Fibroblast of villous mesenchyme (primary cell): ENCODE results near the gene DNER. TPM values are rescaled to one million over a fixed set of nuclear protein-coding genes. Genes with fewer than 3 reads are reported as not detected.

Source experiments
- DNase-seq: peaks from one replicate; pipeline ENCODE4 v3.0.0-alpha.2; 2010; ENCODE audit warnings: low read depth
- H3K4me3 ChIP-seq: 2 replicates; pipeline ENCODE4 v1.5.1; 2011; ENCODE audit warnings: low read depth, mild to moderate bottlenecking, low read length
- total RNA-seq: library from RNA; depleted of rRNA; stranded (reverse); fragments of >200 nt; gene quantifications from 2 replicates; pipeline ENCODE4 v1.2.3, GENCODE V29; 2012
- TF ChIP-seq, protein P1 (sequence below): IDR thresholded peaks from 2 replicates; pipeline ENCODE4 v1.5.1; 2012; ENCODE audit warnings: low read depth, mild to moderate bottlenecking, low read length; ENCODE audit not compliant: insufficient read depth

Gene DNER
- total RNA-seq, 1 donor, result 0.86 TPM

DNA sequence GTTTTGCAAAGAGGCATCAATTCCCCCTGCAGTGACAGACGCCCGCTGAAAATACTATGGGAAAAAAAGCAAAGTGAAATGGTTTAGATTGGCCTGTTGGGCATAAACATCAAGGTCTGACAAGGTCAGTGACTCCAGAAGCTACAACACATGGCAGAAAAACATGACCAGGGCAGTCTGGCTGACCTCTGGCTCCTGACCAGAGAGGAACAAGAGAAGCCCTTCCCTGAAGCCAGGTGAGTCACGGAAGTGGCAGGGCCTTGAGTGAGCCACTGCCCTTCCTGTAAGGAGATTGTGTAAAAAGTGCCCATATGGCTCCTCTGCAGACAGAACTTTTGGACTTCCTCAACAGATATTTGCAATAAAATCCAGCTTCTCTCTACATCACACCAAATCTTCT, 72.0 kb downstream of the DNER start:
- TF ChIP-seq, protein P1, sequence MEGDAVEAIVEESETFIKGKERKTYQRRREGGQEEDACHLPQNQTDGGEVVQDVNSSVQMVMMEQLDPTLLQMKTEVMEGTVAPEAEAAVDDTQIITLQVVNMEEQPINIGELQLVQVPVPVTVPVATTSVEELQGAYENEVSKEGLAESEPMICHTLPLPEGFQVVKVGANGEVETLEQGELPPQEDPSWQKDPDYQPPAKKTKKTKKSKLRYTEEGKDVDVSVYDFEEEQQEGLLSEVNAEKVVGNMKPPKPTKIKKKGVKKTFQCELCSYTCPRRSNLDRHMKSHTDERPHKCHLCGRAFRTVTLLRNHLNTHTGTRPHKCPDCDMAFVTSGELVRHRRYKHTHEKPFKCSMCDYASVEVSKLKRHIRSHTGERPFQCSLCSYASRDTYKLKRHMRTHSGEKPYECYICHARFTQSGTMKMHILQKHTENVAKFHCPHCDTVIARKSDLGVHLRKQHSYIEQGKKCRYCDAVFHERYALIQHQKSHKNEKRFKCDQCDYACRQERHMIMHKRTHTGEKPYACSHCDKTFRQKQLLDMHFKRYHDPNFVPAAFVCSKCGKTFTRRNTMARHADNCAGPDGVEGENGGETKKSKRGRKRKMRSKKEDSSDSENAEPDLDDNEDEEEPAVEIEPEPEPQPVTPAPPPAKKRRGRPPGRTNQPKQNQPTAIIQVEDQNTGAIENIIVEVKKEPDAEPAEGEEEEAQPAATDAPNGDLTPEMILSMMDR, result no peak
- DNase-seq, result no peak
- H3K4me3 ChIP-seq, result no peak overlapping the region

DNA sequence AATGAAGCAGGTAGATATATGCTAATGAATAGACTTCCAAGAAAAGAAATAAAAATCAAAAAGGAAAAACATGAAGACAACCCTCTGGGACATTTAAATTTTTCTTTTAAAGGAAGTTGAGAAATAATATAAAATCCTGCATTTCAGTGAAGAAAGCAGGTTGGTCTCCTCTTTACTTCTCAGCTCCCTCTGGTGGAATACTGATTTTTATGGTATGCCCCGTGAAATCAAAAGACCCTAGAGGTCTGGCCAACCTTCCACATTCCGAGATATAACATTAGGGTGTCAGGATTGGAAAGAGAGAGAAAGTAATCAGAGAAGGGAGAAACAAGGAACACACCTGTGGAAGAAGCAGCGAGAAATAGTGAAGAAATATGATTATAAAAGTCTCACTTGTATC, 72.7 kb downstream of the DNER start:
- H3K4me3 ChIP-seq, result no peak overlapping the region
- TF ChIP-seq, protein P1, result no peak
- no peak for DNase-seq

DNA sequence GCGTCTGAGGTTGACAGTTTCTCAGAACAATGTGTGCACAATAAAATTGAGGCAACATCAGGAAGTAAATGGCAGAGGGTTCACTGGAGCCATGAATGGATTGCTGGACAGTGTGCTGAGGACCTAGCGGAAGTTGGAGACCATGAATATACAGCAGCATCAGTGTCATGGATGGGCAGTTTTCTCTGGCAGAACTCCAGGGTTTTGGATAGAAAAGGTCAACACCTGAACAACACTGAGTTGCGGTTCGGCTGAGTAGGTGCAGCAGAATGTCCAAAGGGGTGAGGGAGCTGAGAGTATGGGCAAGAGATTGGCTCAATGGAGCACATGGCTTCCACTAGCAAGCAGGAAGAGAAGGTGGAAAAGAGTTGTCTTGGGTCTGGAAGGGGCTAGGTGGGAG, 73.7 kb downstream of the DNER start:
- TF ChIP-seq, protein P1, result no peak
- H3K4me3 ChIP-seq, result no peak overlapping the region
- no peak for DNase-seq

DNA sequence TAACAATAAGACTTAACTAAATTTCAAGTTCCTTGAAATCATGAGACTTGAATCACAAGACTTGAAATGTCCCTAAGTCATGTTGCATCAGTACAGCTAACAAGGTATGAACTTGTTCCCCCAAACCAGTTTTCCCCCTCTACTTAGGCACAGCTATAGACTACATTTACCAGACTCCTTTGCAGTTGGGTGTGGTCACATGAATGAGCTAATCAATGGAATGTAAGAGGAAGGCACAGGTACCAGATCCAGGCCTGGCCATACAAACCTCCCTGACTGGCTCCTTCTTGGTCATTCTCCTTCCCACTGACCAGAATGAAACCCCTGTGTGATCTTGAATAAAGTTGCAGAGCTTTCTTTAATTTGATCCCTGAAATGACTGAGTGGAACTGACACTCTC, 77.8 kb downstream of the DNER start:
- no peak overlapping the region for H3K4me3 ChIP-seq
- DNase-seq, result no peak
- TF ChIP-seq, protein P1, result no peak

DNA sequence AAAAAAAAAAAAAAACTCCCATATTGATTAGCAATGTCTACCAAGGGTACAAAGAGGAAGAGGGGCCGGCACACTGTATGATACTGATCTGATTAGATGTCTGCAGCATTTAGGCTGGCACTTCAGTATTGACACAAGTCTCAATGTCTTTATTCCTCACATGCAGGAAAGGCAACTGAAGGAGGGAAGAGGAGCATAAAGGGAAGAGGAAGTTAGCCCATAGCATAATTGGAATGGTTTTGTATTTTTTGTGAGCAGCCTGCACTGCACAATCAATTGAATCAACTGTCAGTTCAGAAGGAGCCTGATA, 79.0 kb downstream of the DNER start:
- TF ChIP-seq, protein P1, result no peak
- no peak overlapping the region for H3K4me3 ChIP-seq
- no peak for DNase-seq

DNA sequence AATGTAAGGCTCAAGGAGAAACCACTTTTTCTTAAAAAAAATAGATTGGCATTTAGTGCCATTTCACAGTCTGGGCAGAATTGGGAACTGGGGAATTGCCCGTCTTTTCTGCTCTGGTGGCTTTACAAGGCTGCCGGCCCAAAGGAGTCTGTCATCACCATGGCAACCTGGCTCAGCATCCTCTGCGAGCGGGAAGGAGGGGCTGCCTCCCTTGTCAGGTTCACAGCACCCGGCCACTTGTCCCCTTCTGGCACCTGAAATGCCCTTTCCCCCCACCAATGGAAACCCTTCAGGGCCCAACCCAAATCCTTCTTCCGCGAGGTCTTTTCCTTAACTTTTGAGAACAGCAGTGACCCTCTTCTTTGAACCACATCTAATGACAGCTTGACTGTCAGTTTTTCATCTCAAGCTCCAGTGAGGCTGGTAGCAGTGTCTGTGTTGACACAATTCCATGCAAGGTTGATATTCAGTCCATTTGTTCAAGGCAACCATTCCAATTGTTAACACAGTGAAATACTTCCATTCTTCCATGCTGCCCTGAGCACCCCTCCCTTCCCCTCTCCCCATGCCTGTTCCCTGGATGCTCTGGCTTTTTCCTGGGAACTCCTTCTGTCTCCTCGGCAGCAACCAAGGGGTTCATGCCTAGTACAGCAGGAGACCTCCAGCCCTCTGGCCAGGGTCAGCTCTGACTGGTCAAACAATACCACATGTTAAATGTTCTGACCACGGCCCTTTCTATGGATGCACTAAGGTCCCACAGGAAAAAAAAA, 79.6 kb downstream of the DNER start:
- DNase-seq, result no peak
- H3K4me3 ChIP-seq, result no peak overlapping the region
- TF ChIP-seq, protein P1, result no peak

DNA sequence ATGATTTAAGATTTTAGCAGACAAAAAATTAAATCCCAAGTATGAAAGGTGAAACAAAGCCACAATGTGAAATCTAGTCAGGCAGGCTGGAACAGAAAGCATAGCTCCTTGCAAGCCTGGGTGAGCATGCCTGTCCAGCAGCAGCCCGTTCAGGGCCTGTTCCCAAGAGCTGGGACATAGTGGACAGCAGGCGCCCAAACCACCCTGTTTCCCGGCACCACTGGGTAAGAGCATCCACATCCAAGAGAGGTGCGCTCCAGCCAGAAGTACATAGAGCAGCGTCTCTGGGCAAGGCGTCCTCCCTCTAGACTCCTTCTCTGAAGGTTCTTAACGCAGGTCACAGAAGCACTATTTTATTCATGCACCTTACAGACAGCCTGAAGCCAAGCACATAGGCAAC, 80.8 kb downstream of the DNER start:
- H3K4me3 ChIP-seq, result no peak overlapping the region
- DNase-seq, result no peak
- TF ChIP-seq, protein P1, result no peak
